Measurements from ENCODE around the gene PCDHB10.
"Not testable (repeated sequence)": the region's sequence is repeated elsewhere in the genome, so short reads cannot be mapped to it uniquely, and the experiment has no call there.

The PCDHB10 gene

DNA sequence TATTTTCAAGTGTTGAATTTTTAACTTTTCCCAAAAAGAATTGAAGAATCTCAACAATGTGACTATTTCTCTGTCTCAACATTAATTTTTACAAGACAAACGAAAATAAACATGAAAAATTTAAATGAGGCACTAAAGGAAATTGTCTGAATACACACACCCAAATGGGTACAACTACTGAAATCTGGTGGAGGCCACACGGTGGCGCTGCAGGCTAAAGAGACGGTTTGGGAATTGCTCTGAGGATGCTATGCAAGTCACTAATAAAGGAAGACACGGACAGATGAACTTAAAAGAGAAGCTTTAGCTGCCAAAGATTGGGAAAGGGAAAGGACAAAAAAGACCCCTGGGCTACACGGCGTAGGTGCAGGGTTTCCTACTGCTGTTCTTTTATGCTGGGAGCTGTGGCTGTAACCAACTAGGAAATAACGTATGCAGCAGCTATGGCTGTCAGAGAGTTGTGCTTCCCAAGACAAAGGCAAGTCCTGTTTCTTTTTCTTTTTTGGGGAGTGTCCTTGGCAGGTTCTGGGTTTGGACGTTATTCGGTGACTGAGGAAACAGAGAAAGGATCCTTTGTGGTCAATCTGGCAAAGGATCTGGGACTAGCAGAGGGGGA, at the start of gene PCDHB10:
TSS of gene PCDHB10 (plus strand) at position 244 of the 616 bp plus-strand sequence. CDS start at position 444, 200 bp downstream.
- no peak for DNase-seq (ENCODE audit: low read depth)

DNA sequence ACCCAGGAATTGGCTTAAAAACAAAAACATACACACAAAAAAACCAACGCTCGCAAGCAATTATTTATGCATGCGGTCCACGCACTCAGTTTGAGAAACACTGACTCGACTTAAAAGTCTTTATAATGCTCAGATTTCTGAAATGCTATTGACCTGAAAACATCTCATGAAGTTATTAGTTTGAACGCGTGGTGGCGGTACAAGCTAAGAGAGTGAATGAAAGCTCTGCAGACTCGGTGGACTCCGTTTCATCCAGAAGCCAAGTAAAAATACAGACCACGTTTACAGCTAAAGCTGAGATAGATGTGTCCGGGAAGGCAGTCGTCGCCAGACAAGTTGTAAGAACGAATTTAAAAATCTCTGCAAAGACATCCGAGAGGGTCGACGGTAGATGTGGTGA, 42.3 kb upstream of the PCDHB10 start, which contains the start of gene PCDHB6:
TSS of gene PCDHB6 (plus strand) at position 246 of the 400 bp plus-strand sequence. CDS start 201 bp downstream, outside the sequence.
- no peak for DNase-seq (ENCODE audit: low read depth)

GRCh38 chr5:141150224-141150992, 41.7 kb upstream of the PCDHB10 start:
- DNase-seq (ENCODE audit: low read depth), result no peak

- no peak for DNase-seq (ENCODE audit: low read depth)
Observed at GRCh38 chr5:141150993-141151325, 41.2 kb upstream of the PCDHB10 start.

GRCh38 chr5:141151632-141152031, 40.5 kb upstream of the PCDHB10 start:
- DNase-seq (ENCODE audit: low read depth), result not testable (repeated sequence)

DNA sequence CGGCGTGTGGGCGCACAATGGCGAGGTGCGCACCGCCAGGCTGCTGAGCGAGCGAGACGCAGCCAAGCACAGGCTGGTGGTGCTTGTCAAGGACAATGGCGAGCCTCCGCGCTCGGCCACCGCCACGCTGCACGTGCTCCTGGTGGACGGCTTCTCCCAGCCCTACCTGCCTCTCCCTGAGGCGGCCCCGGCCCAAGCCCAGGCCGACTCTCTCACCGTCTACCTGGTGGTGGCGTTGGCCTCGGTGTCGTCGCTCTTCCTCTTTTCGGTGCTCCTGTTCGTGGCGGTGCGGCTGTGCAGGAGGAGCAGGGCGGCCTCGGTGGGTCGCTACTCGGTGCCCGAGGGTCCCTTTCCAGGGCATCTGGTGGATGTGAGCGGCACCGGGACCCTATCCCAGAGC, 40.1 kb upstream of the PCDHB10 start:
- DNase-seq (ENCODE audit: low read depth), result not testable (repeated sequence)

DNA sequence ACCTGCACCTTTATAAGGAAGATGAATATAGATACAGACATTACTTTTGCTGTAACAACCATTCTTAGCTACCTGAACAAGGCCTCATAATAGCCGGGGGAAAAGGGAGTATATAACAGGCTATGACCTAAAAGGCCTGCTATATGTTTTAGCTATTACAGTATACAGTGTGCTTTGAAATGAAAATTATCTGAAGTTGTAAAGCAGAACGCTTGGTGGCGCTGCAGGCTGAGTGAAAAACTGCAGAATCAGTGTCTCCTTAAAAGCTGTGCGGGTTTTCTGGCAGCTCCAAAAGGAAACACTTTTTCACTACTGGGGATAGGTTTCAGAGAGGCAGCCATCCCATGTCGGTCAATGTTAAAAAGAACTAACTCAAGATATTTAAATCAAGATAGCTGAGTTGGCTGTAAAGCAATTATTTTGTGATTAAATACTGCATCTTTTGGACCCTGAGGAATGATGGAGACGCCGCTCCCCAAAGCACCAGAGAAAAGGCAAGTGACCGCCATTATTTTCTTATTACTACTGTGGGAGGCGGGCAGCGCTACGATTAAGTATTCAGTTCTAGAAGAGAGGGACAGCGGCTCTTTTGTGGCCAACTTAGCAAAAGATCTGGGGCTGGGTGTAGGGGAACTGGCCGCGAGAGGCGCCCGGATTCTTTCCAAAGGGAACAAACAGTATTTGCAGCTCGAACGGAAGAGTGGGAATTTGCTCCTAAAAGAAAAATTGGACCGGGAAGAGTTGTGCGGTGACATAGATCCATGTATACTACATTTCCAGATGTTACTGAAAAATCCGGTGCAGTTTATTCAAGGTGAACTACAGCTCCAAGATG, 36.4 kb upstream of the PCDHB10 start:
- no peak for DNase-seq (ENCODE audit: low read depth)

DNA sequence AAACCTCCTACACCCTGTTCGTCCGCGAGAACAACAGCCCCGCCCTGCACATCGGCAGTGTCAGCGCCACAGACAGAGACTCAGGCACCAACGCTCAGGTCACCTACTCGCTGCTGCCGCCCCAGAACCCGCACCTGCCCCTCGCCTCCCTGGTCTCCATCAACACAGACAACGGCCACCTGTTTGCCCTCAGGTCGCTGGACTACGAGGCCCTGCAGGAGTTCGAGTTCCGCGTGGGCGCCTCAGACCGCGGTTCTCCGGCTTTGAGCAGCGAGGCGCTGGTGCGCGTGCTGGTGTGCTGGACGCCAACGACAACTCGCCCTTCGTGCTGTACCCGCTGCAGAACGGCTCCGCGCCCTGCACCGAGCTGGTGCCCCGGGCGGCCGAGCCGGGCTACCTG, 34.8 kb upstream of the PCDHB10 start:
- not testable (repeated sequence) for DNase-seq (ENCODE audit: low read depth)

GRCh38 chr5:141157901-141158300, 34.3 kb upstream of the PCDHB10 start:
- not testable (repeated sequence) for DNase-seq (ENCODE audit: low read depth)

GRCh38 chr5:141172381-141173204, 19.6 kb upstream of the PCDHB10 start, which contains the start of gene PCDHB7:
Gene PCDHB7 (plus strand): TSS chr5:141172644. CDS start chr5:141172836, 192 bp downstream.
- no peak for DNase-seq (ENCODE audit: low read depth)

- not testable (repeated sequence) for DNase-seq (ENCODE audit: low read depth)
Observed at GRCh38 chr5:141174291-141175104, 17.7 kb upstream of the PCDHB10 start.

GRCh38 chr5:141175933-141176332, 16.2 kb upstream of the PCDHB10 start:
- no peak for DNase-seq (ENCODE audit: low read depth)

DNA sequence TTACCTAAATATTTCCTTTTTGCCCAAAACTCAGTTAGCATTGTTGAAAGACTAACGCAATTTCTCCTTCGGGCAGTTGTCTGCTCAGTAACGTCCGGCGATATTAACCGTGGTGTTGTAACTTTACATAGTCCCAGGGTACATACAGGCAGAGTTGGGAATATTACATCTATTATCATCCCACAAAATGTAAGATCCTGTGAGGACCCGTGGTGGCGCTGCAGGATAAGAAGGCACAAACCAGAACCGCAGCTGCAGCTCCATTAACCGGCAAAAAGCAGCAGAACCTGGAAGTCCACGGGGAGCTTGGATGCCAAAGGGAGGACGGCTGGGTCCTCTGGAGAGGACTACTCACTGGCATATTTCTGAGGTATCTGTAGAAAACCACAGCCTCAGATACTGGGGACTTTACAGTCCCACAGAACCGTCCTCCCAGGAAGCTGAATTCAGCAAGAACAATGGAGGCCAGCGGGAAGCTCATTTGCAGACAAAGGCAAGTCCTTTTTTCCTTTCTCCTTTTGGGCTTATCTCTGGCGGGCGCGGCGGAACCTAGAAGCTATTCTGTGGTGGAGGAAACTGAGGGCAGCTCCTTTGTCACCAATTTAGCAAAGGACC, 14.5 kb upstream of the PCDHB10 start, which contains the start of gene PCDHB8:
TSS of gene PCDHB8 (plus strand) at position 214 of the 615 bp plus-strand sequence. CDS start at position 459, 245 bp downstream.
- DNase-seq (ENCODE audit: low read depth), result not testable (repeated sequence)

- DNase-seq (ENCODE audit: low read depth), result not testable (repeated sequence)
Observed at GRCh38 chr5:141179371-141179770, 12.8 kb upstream of the PCDHB10 start.

GRCh38 chr5:141179876-141180275, 12.3 kb upstream of the PCDHB10 start:
- DNase-seq (ENCODE audit: low read depth), result not testable (repeated sequence)

DNA sequence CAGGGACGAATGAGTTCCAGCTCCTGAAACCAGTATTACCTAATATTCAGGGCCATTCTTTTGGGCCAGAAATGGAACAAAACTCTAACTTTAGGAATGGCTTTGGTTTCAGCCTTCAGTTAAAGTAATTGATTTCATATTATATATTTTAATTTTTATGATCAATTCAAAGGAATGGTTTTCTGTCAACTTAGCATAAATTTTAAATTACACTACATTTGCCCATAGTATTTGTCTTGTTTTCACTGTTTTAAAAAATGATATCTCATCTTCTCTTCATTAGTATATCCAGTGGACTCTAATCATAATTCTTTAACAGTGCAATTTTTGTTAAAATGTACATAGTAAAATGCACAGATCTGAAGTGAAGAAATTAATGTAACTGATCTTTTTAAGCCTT, 11.8 kb upstream of the PCDHB10 start:
- DNase-seq (ENCODE audit: low read depth), result no peak

DNA sequence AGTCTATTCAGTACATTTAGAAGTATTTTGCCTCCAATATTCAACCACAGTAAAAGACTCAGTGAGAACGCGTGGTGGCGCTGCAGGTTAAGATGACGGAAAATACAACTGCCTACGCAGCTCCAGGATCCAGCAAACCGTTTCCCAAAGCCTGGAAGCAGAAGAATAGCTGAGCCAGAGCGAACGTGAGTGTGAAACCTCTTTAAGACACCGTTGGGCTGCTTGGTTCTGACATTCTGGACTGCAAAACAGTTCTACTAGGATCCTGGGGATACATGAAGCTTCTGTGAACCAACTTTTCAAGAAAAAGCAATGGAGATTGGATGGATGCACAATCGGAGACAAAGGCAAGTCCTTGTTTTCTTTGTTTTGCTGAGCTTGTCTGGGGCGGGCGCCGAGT, 9.9 kb upstream of the PCDHB10 start, which contains the start of gene PCDHB16:
TSS of gene PCDHB16 (plus strand) at position 140 of the 400 bp plus-strand sequence. CDS start at position 313, 173 bp downstream.
- DNase-seq (ENCODE audit: low read depth), result no peak

GRCh38 chr5:141184117-141184855, 7.9 kb upstream of the PCDHB10 start:
- DNase-seq (ENCODE audit: low read depth), result not testable (repeated sequence)

GRCh38 chr5:141186897-141187512, 5.1 kb upstream of the PCDHB10 start, which contains the start of gene PCDHB9:
Gene PCDHB9 (plus strand): TSS chr5:141187161. CDS start chr5:141187319, 158 bp downstream.
- DNase-seq (ENCODE audit: low read depth), result no peak

Data from fibroblast of the conjunctiva (primary cell).